HG03354 (cell line): Measurements from ENCODE around the gene TRAF2.
A peak's percentile ranks its signal among the peaks of the same experiment; 100 is the strongest.

ENCODE experiments used
- ATAC-seq: cut with Tn5 transposase; IDR thresholded peaks from one replicate; pipeline ENCODE4 v1.9.1; 2021; ENCODE audit warnings: mild to moderate bottlenecking; ENCODE audit not compliant: unreplicated experiment, poor library complexity, severe bottlenecking

Gene TRAF2

GRCh38 chr9:136846376-136847087, 39.8 kb upstream of the TRAF2 start:
- ATAC-seq: no peak

GRCh38 chr9:136847088-136847825, 39.1 kb upstream of the TRAF2 start:
- ATAC-seq: no peak

GRCh38 chr9:136847826-136848392, 38.4 kb upstream of the TRAF2 start:
- no peak for ATAC-seq

- ATAC-seq: peak; percentile 1
Observed at GRCh38 chr9:136848393-136849037, 37.8 kb upstream of the TRAF2 start.

GRCh38 chr9:136849038-136849959, 37.0 kb upstream of the TRAF2 start, which contains the start of gene PHPT1:
PHPT1 (plus strand) TSS chr9:136849409; CDS start chr9:136849431, 22 bp downstream.
- peak; percentile 88 for ATAC-seq

- ATAC-seq: no peak
Observed at GRCh38 chr9:136849960-136850865, 36.1 kb upstream of the TRAF2 start.

GRCh38 chr9:136850866-136851775, 35.2 kb upstream of the TRAF2 start:
- no peak for ATAC-seq

GRCh38 chr9:136851941-136852663, 34.2 kb upstream of the TRAF2 start, which contains the start of gene MAMDC4:
MAMDC4 (plus strand) TSS chr9:136852346; CDS start chr9:136852417, 71 bp downstream.
- no peak for ATAC-seq

GRCh38 chr9:136852664-136853595, 33.4 kb upstream of the TRAF2 start:
- no peak for ATAC-seq

GRCh38 chr9:136853596-136854112, 32.7 kb upstream of the TRAF2 start:
- no peak for ATAC-seq

GRCh38 chr9:136854113-136854841, 32.0 kb upstream of the TRAF2 start:
- ATAC-seq: no peak

- ATAC-seq: no peak
Observed at GRCh38 chr9:136854842-136855460, 31.4 kb upstream of the TRAF2 start.

GRCh38 chr9:136855461-136856078, 30.7 kb upstream of the TRAF2 start:
- no peak for ATAC-seq

- no peak for ATAC-seq
Observed at GRCh38 chr9:136856079-136856476, 30.2 kb upstream of the TRAF2 start.
